22Rv1 (cell line): ENCODE data around the gene BMP5.

Experiments
- ZFX ChIP-seq: fragments of 450-650 bp; IDR thresholded peaks from 2 replicates; pipeline ENCODE4 v1.6.1; 2017; ENCODE audit warnings: antibody characterized with exemption, borderline replicate concordance
- TF ChIP-seq, protein P1 (sequence below): fragments of 450-650 bp; IDR thresholded peaks from 2 replicates; pipeline ENCODE4 v1.5.1; 2017; ENCODE audit warnings: mild to moderate bottlenecking

- TF ChIP-seq, protein P1, sequence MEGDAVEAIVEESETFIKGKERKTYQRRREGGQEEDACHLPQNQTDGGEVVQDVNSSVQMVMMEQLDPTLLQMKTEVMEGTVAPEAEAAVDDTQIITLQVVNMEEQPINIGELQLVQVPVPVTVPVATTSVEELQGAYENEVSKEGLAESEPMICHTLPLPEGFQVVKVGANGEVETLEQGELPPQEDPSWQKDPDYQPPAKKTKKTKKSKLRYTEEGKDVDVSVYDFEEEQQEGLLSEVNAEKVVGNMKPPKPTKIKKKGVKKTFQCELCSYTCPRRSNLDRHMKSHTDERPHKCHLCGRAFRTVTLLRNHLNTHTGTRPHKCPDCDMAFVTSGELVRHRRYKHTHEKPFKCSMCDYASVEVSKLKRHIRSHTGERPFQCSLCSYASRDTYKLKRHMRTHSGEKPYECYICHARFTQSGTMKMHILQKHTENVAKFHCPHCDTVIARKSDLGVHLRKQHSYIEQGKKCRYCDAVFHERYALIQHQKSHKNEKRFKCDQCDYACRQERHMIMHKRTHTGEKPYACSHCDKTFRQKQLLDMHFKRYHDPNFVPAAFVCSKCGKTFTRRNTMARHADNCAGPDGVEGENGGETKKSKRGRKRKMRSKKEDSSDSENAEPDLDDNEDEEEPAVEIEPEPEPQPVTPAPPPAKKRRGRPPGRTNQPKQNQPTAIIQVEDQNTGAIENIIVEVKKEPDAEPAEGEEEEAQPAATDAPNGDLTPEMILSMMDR = no peak
- TF ChIP-seq ZFX = no peak
Observed at GRCh38 chr6:55756531-55757031, 118.8 kb downstream of the BMP5 start.
